A549 (cell line): ENCODE measurements around the gene RNASEH1. TPM values are rescaled to one million over a fixed set of nuclear protein-coding genes. Genes with fewer than 3 reads are reported as not detected.

Source experiments
- ATAC-seq, 2 experiments: fragments of 200-7000 bp in 1 of 2; fragments of >200 bp in 1 of 2; cut with Nextera tagmentation in 1 of 2; cut with Tn5 transposase in 1 of 2; 3 replicates each; pipeline versions ENCODE4 v1.8.0 to v1.9.1; 2018 to 2020; ENCODE audit warnings: mild to moderate bottlenecking in 1 of 2, moderate library complexity in 1 of 2
- CTCF ChIA-PET: fragments of 300-600 bp; sonication (Branson Sonifier 250); formaldehyde crosslinking; extraction: SDS; loops from one replicate; lab custom pipeline; 2021; ENCODE audit warnings: antibody characterized with exemption, inconsistent platforms; lab: Yijun Ruan, JAX
- POLR2A ChIA-PET: fragments of 350-600 bp; formaldehyde crosslinking; extraction: SDS; loops from one replicate; lab custom pipeline; 2021; ENCODE audit warnings: antibody characterized with exemption, inconsistent platforms; lab: Yijun Ruan, JAX
- DNase-seq, 2 experiments: peaks; one replicate each; pipeline versions ENCODE4 v3.0.0 to v3.0.0-alpha.2; 2011 to 2016; ENCODE audit warnings: low read depth in 1 of 2, low spot score in 1 of 2
- FAIRE-seq: peaks from 2 replicates; lab custom pipeline; 2011; peaks lifted over from hg19 to GRCh38; lab: Jason Lieb, UNC
- H3K27ac ChIP-seq, 2 experiments: fragments of >200 bp; sonication (Bioruptor Twin); formaldehyde crosslinking; 3 replicates each; pipeline ENCODE4 v1.5.1; 2016 to 2017
- H3K4me1 ChIP-seq: fragments of >200 bp; sonication (Bioruptor Twin); formaldehyde crosslinking; 3 replicates; pipeline ENCODE4 v1.6.1; 2016
- H3K4me2 ChIP-seq: fragments of >200 bp; sonication (Bioruptor Twin); formaldehyde crosslinking; 3 replicates; pipeline ENCODE4 v1.6.1; 2016
- H3K4me3 ChIP-seq: fragments of >200 bp; sonication (Bioruptor Twin); formaldehyde crosslinking; 3 replicates; pipeline ENCODE4 v1.5.1; 2016
- H3K9me3 ChIP-seq: fragments of >200 bp; sonication (Bioruptor Twin); formaldehyde crosslinking; 3 replicates; pipeline ENCODE4 v1.6.1; 2016
- BHLHE40 ChIP-seq: IDR thresholded peaks from 2 replicates; pipeline ENCODE4 v1.6.1; 2012; ENCODE audit warnings: low read depth, low read length, inconsistent platforms
- EHF ChIP-seq: fragments of 250-450 bp; sonication (Bioruptor Pico); IDR thresholded peaks from 2 replicates; pipeline ENCODE4 v1.5.0; 2020; ENCODE audit warnings: mild to moderate bottlenecking
- EP300 ChIP-seq, 2 experiments: fragments of >200 bp; sonication (Bioruptor Twin); formaldehyde crosslinking; IDR thresholded peaks; 2 replicates in 1 of 2; 3 replicates in 1 of 2; pipeline ENCODE4 v1.6.1; 2016 to 2017
- FOSB ChIP-seq: fragments of 250-450 bp; sonication (Bioruptor Pico); IDR thresholded peaks from 2 replicates; pipeline ENCODE4 v1.5.0; 2020; ENCODE audit warnings: mild to moderate bottlenecking, moderate library complexity
- GATA3 ChIP-seq: IDR thresholded peaks from 2 replicates; pipeline ENCODE4 v1.6.1; 2012; ENCODE audit warnings: borderline replicate concordance
- HES2 ChIP-seq: fragments of >200 bp; sonication (Bioruptor Twin); formaldehyde crosslinking; IDR thresholded peaks from 2 replicates; pipeline ENCODE4 v1.6.1; 2016
- KDM5A ChIP-seq: fragments of 200-600 bp; sonication (generic); IDR thresholded peaks from 2 replicates; pipeline ENCODE4 v1.6.1; 2016; ENCODE audit warnings: antibody characterized with exemption, mild to moderate bottlenecking
- MAX ChIP-seq: IDR thresholded peaks from 2 replicates; pipeline ENCODE4 v1.6.1; 2012
- MAZ ChIP-seq: fragments of 150-350 bp; IDR thresholded peaks from 2 replicates; pipeline ENCODE4 v1.6.1; 2014; ENCODE audit warnings: antibody characterized with exemption, low read depth, low read length, borderline replicate concordance
- PHF8 ChIP-seq: fragments of 200-600 bp; sonication (generic); IDR thresholded peaks from 2 replicates; pipeline ENCODE4 v1.6.1; 2016; ENCODE audit warnings: low read depth, mild to moderate bottlenecking, antibody characterized with exemption, moderate library complexity, borderline replicate concordance
- POLR2AphosphoS2 ChIP-seq: conservative IDR thresholded peaks from 2 replicates; pipeline ENCODE4 v1.6.1; 2012; ENCODE audit warnings: low read length, improper control_type of control experiment, inconsistent platforms
- RAD21 ChIP-seq, 2 experiments: fragments of >200 bp in 1 of 2; sonication (Bioruptor Twin) in 1 of 2; formaldehyde crosslinking in 1 of 2; IDR thresholded peaks in 1 of 2; conservative IDR thresholded peaks in 1 of 2; 2 replicates in 1 of 2; 3 replicates in 1 of 2; pipeline ENCODE4 v1.6.1; 2012 to 2018; ENCODE audit warnings: inconsistent platforms in 1 of 2
- RCOR1 ChIP-seq: fragments of 150-350 bp; IDR thresholded peaks from 2 replicates; pipeline ENCODE4 v1.6.1; 2014; ENCODE audit warnings: antibody characterized with exemption, low read length, low read depth
- SMC3 ChIP-seq: fragments of >200 bp; sonication (Bioruptor Twin); formaldehyde crosslinking; IDR thresholded peaks from 3 replicates; pipeline ENCODE4 v1.6.1; 2018; ENCODE audit warnings: inconsistent platforms
- ZNF302 ChIP-seq: fragments of 250-450 bp; sonication (Bioruptor Pico); IDR thresholded peaks from 2 replicates; pipeline ENCODE4 v1.9.0; 2021; ENCODE audit warnings: inconsistent platforms, mild to moderate bottlenecking, moderate library complexity
- ZSCAN20 ChIP-seq: fragments of 250-450 bp; sonication (Bioruptor Pico); IDR thresholded peaks from 2 replicates; pipeline ENCODE4 v1.8.0; 2022; ENCODE audit warnings: mild to moderate bottlenecking, moderate library complexity
- WGBS: methylation state at CpG from one replicate; pipeline ENCODE4 v1.1.6; 2017; ENCODE audit errors: missing lambda C conversion rate; 5-methylcytosine and 5-hydroxymethylcytosine counted together
- polyA plus RNA-seq, 4 experiments: library from polyadenylated mRNA; depleted of rRNA in 3 of 4; stranded (reverse); fragments of >200 nt; fragmentation: RNase III in 1 of 4; extraction: RNeasy Plus Mini Kit Qiagen cat#74134 plus additional on column Dnase treatment in 1 of 4; gene quantifications; 2 replicates in 3 of 4; 3 replicates in 1 of 4; pipeline ENCODE4 v1.2.3, GENCODE V29; 2011 to 2017
- TF ChIP-seq, protein P1 (sequence below): fragments of 250-450 bp; sonication (Bioruptor Pico); IDR thresholded peaks from 2 replicates; pipeline ENCODE4 v1.5.0; 2021; ENCODE audit warnings: mild to moderate bottlenecking, moderate library complexity, borderline replicate concordance

Gene RNASEH1
- polyA plus RNA-seq, 2 of the 4 experiments (the other 2 are of a cell fraction) = 54.3 to 55.3 TPM

- FAIRE-seq = no peak
Measured at GRCh38 chr2:3566806-3567205, 8.7 kb upstream of the RNASEH1 start.

DNA sequence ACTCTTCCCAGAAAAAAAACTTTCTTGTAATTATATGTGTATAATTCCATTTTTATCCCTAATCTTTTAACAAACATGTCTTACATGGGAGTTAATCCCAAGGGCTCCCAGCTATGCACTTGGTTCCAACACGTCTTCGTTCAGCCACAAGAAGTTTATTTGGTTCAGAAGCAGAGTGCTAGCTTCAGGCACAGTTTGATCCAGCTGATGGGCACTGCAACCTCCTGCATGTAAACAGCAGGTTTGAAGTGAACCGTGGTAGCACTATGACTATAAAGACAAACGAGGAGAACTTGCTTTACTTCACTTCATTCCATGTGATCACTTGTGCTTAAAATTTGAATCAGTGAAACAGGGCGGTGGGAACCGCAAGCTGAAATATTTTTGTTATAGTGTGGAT is 7.0 kb upstream of the RNASEH1 start:
- ATAC-seq (no peak), FAIRE-seq (no peak), DNase-seq (no peak)
- Histone ChIP-seq H3K9me3 (no peaks in the 10 kb centered on the region), H3K4me3 (no peak overlapping the region), H3K4me2 (no peak overlapping the region), H3K27ac (no peak overlapping the region), H3K4me1 (no peaks in the 10 kb centered on the region)
- TF ChIP-seq PHF8 = no peak
- no peak for TF ChIP-seq RAD21 (conservative IDR thresholded peaks at IDR 0.05 in 1 of 2, IDR thresholded peaks at IDR 0.05 in 1 of 2)
- TF ChIP-seq, protein P1, sequence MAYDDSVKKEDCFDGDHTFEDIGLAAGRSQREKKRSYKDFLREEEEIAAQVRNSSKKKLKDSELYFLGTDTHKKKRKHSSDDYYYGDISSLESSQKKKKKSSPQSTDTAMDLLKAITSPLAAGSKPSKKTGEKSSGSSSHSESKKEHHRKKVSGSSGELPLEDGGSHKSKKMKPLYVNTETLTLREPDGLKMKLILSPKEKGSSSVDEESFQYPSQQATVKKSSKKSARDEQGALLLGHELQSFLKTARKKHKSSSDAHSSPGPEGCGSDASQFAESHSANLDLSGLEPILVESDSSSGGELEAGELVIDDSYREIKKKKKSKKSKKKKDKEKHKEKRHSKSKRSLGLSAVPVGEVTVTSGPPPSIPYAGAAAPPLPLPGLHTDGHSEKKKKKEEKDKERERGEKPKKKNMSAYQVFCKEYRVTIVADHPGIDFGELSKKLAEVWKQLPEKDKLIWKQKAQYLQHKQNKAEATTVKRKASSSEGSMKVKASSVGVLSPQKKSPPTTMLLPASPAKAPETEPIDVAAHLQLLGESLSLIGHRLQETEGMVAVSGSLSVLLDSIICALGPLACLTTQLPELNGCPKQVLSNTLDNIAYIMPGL = no peak
- TF ChIP-seq ZNF302 (CRISPR knock-in tag) = no peak
- no peak for TF ChIP-seq FOSB (CRISPR knock-in tag)
- TF ChIP-seq EP300 (IDR thresholded peaks at IDR 0.05) = no peak
- TF ChIP-seq MAX = no peak
- no peak for TF ChIP-seq HES2
- no peak for TF ChIP-seq EHF (CRISPR knock-in tag)
- no peak for TF ChIP-seq SMC3
- ChIA-PET POLR2A (no interaction called here), CTCF (interaction anchor here (1.0 to 2.2 kb wide), 3 partner anchors 9 to 85 kb away, joined by 3 to 6 read pairs (median 5); no protein-coding TSS in a partner anchor)
- 84% methylated on average over 6 of the region's 6 CpGs for WGBS

More at GRCh38 chr2:3566806-3567205, 8.7 kb upstream of the RNASEH1 start:
- ChIA-PET CTCF (interaction anchor here (1.3 to 2.2 kb wide), 3 partner anchors 14 to 84 kb away, joined by 3 to 5 read pairs (median 4); no protein-coding TSS in a partner anchor), POLR2A (interaction anchor here (0.6 to 1.2 kb wide), 3 partner anchors 8 to 38 kb away, joined by 3 to 4 read pairs (median 3); no protein-coding TSS in a partner anchor)
- no peaks in the 10 kb centered on the region for H3K9me3 ChIP-seq
- 95% methylated on average over 9 of the region's 9 CpGs for WGBS
- H3K4me2 ChIP-seq = no peak overlapping the region
- DNase-seq = no peak
- no peak overlapping the region for H3K4me3 ChIP-seq
- H3K4me1 ChIP-seq = no peaks in the 10 kb centered on the region
- ATAC-seq = no peak
- TF ChIP-seq GATA3 (no peak), MAX (no peak), BHLHE40 (no peak), KDM5A (no peak), POLR2AphosphoS2 (no peak), MAZ (no peak), RCOR1 (no peak), RAD21 (conservative IDR thresholded peaks at IDR 0.05 in 1 of 2, IDR thresholded peaks at IDR 0.05 in 1 of 2) (no peak), ZNF302 (CRISPR knock-in tag) (no peak)
- no peak overlapping the region for H3K27ac ChIP-seq

- WGBS = 93% methylated on average over 5 of the region's 5 CpGs
- DNase-seq (no peak), FAIRE-seq (no peak), ATAC-seq (no peak)
- peaks cover 6% of the 10 kb centered on the region; the same call in 2 of the 3 replicates for H3K4me1 ChIP-seq
- no peak overlapping the region for H3K4me2 ChIP-seq
- ChIA-PET CTCF (no interaction called here), POLR2A (no interaction called here)
- H3K9me3 ChIP-seq = no peaks in the 10 kb centered on the region
- H3K27ac ChIP-seq = no peak overlapping the region
- no peak overlapping the region for H3K4me3 ChIP-seq
- TF ChIP-seq ZSCAN20 (no peak), EP300 (IDR thresholded peaks at IDR 0.05) (no peak)
Measured at GRCh38 chr2:3563521-3563976, 5.4 kb upstream of the RNASEH1 start.
